ENCODE results near the gene FFAR1.

The FFAR1 gene

GRCh38 chr19:35330475-35330874 lies 17.2 kb upstream of the FFAR1 start:
- TF ChIP-seq CTCF (IDR thresholded peaks at IDR 0.05), result no peak
- Histone ChIP-seq H3K27me3 (peaks cover 16% of the 10 kb centered on the region), H3K4me3 (ENCODE audit: low read depth in 1 of 2, low read length in 1 of 2) (no peak overlapping the region), H3K9me3 (no peaks in the 10 kb centered on the region), H3K36me3 (no peaks in the 10 kb centered on the region), H3K27ac (no peak overlapping the region), H3K4me1 (ENCODE audit: control insufficient read depth in 1 of 2, insufficient read depth in 1 of 2, low read depth in 1 of 2, low read length in 1 of 2) (peaks cover 6 to 7% of the 10 kb centered on the region in 2 experiments)

- Histone ChIP-seq H3K27me3 (peaks cover 16% of the 10 kb centered on the region), H3K27ac (no peak overlapping the region)
Measured at GRCh38 chr19:35331551-35332214, 16.0 kb upstream of the FFAR1 start.

GRCh38 chr19:35332817-35333216 lies 14.9 kb upstream of the FFAR1 start:
- Histone ChIP-seq H3K27me3 (peaks cover 16% of the 10 kb centered on the region), H3K4me1 (ENCODE audit: control insufficient read depth in 1 of 2, insufficient read depth in 1 of 2, low read depth in 1 of 2, low read length in 1 of 2) (peaks cover 6 to 7% of the 10 kb centered on the region in 2 experiments), H3K9me3 (no peaks in the 10 kb centered on the region), H3K27ac (no peak overlapping the region), H3K36me3 (no peaks in the 10 kb centered on the region), H3K4me3 (ENCODE audit: low read depth in 1 of 2, low read length in 1 of 2) (no peak overlapping the region)
- TF ChIP-seq CTCF (IDR thresholded peaks at IDR 0.05), result no peak

More at GRCh38 chr19:35331551-35332214, 16.0 kb upstream of the FFAR1 start:
- H3K4me1 ChIP-seq (ENCODE audit: control insufficient read depth in 1 of 2, insufficient read depth in 1 of 2, low read depth in 1 of 2, low read length in 1 of 2), result peaks cover 6 to 7% of the 10 kb centered on the region in 2 experiments
- H3K9me3 ChIP-seq, result no peaks in the 10 kb centered on the region
- no peak overlapping the region for H3K4me3 ChIP-seq (ENCODE audit: low read depth in 1 of 2, low read length in 1 of 2)
- TF ChIP-seq CTCF (IDR thresholded peaks at IDR 0.05), result no peak
- H3K36me3 ChIP-seq, result no peaks in the 10 kb centered on the region

GRCh38 chr19:35334144-35334753 lies 13.5 kb upstream of the FFAR1 start:
- Histone ChIP-seq H3K36me3 (no peaks in the 10 kb centered on the region), H3K4me1 (ENCODE audit: control insufficient read depth in 1 of 2, insufficient read depth in 1 of 2, low read depth in 1 of 2, low read length in 1 of 2) (peaks cover 0 to under 1% of the 10 kb centered on the region in 2 experiments), H3K27ac (no peak overlapping the region), H3K4me3 (ENCODE audit: low read depth in 1 of 2, low read length in 1 of 2) (no peak overlapping the region), H3K27me3 (peaks cover 16% of the 10 kb centered on the region), H3K9me3 (no peaks in the 10 kb centered on the region)
- no peak for TF ChIP-seq CTCF (IDR thresholded peaks at IDR 0.05)

- no peaks in the 10 kb centered on the region for H3K4me1 ChIP-seq (ENCODE audit: control insufficient read depth in 1 of 2, insufficient read depth in 1 of 2, low read depth in 1 of 2, low read length in 1 of 2)
- H3K27ac ChIP-seq, result no peak overlapping the region
- no peak overlapping the region for H3K4me3 ChIP-seq (ENCODE audit: low read depth in 1 of 2, low read length in 1 of 2)
- no peaks in the 10 kb centered on the region for H3K36me3 ChIP-seq
- no peaks in the 10 kb centered on the region for H3K9me3 ChIP-seq
- H3K27me3 ChIP-seq, result peaks cover 16% of the 10 kb centered on the region
- no peak for TF ChIP-seq CTCF (IDR thresholded peaks at IDR 0.05)
Measured at GRCh38 chr19:35336166-35336955, 11.3 kb upstream of the FFAR1 start.

All from neutrophil (primary cell).